ENCODE results near the gene OCSTAMP. TPM values are rescaled to one million over a fixed set of nuclear protein-coding genes. Genes with fewer than 3 reads are reported as not detected.

The OCSTAMP gene
- total RNA-seq, 4 donors from 2014 or later: not detected

DNA sequence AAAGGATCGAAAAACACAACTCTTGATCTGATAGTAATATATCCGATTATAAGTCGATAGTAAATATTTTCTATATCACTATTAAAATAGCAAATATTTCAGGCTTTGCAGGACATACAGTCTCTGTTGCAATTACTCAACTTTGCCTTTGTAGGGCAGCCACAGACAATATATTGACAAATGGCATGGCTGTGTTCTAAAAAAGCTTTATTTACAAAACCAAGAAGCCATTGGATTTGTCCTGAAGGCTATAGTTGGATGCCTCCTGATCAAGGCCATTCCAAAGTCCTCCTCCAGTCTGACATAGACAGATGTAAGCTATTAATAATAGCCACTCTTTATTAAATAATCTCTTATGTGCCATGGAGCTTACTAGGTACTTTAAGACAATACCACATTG, 5.9 kb downstream of the OCSTAMP start:
- TF ChIP-seq, protein P1, sequence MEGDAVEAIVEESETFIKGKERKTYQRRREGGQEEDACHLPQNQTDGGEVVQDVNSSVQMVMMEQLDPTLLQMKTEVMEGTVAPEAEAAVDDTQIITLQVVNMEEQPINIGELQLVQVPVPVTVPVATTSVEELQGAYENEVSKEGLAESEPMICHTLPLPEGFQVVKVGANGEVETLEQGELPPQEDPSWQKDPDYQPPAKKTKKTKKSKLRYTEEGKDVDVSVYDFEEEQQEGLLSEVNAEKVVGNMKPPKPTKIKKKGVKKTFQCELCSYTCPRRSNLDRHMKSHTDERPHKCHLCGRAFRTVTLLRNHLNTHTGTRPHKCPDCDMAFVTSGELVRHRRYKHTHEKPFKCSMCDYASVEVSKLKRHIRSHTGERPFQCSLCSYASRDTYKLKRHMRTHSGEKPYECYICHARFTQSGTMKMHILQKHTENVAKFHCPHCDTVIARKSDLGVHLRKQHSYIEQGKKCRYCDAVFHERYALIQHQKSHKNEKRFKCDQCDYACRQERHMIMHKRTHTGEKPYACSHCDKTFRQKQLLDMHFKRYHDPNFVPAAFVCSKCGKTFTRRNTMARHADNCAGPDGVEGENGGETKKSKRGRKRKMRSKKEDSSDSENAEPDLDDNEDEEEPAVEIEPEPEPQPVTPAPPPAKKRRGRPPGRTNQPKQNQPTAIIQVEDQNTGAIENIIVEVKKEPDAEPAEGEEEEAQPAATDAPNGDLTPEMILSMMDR (IDR thresholded peaks at IDR 0.05): no peak
- TF ChIP-seq POLR2A (IDR thresholded peaks at IDR 0.05): no peak
- Histone ChIP-seq H3K9me3 (no peaks in the 10 kb centered on the region), H3K36me3 (no peaks in the 10 kb centered on the region)

GRCh38 chr20:46543959-46544358, 6.5 kb downstream of the OCSTAMP start:
- H3K4me1 ChIP-seq: no peaks in the 10 kb centered on the region
- no peak overlapping the region for H3K27ac ChIP-seq
- H3K4me3 ChIP-seq: no peak overlapping the region
- H3K9me3 ChIP-seq: no peaks in the 10 kb centered on the region
- TF ChIP-seq, protein P1 (IDR thresholded peaks at IDR 0.05): no peak
- no peak for TF ChIP-seq POLR2A (IDR thresholded peaks at IDR 0.05)
- no peak for DNase-seq
- no peaks in the 10 kb centered on the region for H3K36me3 ChIP-seq
- no peaks in the 10 kb centered on the region for H3K27me3 ChIP-seq

More for the DNA sequence above, 5.9 kb downstream of the OCSTAMP start:
- no peaks in the 10 kb centered on the region for H3K27me3 ChIP-seq
- no peak overlapping the region for H3K27ac ChIP-seq
- H3K4me3 ChIP-seq: no peak overlapping the region
- no peaks in the 10 kb centered on the region for H3K4me1 ChIP-seq
- DNase-seq: no peak

DNA sequence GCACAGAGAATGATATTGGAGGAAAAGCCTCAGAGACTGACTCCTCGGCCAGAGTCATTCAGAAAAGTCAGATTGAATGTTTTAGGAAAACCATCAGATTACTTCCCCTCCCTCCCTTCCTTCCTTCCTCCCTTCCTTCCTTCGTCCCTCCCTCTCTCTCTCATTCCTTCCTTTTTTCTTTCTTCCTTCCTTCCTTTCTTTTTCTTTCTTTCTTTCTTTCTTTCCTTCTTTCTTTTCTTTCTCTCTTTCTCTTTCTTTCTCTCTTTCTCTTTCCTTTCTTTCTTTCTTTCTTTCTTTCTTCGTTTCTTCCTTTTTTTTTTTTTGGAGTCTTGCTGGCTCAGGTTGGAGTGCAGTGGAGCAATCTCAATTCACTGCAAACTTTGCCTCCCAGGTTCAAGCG, 7.4 kb downstream of the OCSTAMP start:
- Histone ChIP-seq H3K27me3 (no peaks in the 10 kb centered on the region), H3K4me1 (no peaks in the 10 kb centered on the region), H3K27ac (no peak overlapping the region), H3K9me3 (no peaks in the 10 kb centered on the region), H3K36me3 (no peaks in the 10 kb centered on the region), H3K4me3 (no peak overlapping the region)
- TF ChIP-seq, protein P1 (IDR thresholded peaks at IDR 0.05): no peak
- TF ChIP-seq POLR2A (IDR thresholded peaks at IDR 0.05): no peak
- no peak for DNase-seq

DNA sequence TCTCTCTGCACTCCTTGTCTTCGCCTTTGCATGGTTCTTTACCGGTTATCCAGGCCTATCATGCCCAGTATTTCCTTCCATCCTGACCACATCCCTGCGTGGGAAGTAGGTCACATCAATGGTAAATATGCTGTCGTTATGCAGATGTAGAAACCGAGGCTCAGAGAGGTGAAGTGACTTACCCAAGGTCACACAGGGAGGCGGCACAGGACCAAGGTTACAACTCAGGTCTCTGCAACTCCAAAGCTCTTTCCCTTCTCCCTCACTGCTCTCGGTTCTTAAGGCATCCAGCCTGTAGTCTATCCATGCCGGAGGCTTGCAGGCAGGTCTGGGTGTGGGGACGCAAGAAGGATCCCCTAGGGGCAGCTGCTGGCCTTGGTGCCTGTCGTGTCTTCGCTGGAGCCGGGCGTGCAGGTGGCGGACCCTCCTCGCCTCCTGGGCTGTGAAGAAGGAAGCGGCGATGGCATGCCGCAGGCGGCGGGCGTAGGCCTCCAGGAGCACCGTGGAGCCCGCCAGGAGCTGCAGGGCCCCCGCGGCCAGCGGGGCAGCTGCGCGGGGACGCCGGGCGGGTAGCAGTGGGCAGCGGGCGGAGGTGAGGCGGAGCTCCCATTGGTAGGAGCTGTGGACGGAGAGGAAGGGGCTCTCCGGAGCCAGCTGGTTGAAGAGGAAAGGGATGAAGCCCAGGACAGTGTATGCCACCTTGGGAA, 9.1 kb downstream of the OCSTAMP start:
- TF ChIP-seq POLR2A (IDR thresholded peaks at IDR 0.05): no peak
- TF ChIP-seq, protein P1 (IDR thresholded peaks at IDR 0.05): no peak
- Histone ChIP-seq H3K9me3 (no peaks in the 10 kb centered on the region), H3K36me3 (no peaks in the 10 kb centered on the region), H3K4me3 (no peak overlapping the region), H3K27me3 (no peaks in the 10 kb centered on the region), H3K4me1 (no peaks in the 10 kb centered on the region), H3K27ac (no peak overlapping the region)
- DNase-seq: no peak

DNA sequence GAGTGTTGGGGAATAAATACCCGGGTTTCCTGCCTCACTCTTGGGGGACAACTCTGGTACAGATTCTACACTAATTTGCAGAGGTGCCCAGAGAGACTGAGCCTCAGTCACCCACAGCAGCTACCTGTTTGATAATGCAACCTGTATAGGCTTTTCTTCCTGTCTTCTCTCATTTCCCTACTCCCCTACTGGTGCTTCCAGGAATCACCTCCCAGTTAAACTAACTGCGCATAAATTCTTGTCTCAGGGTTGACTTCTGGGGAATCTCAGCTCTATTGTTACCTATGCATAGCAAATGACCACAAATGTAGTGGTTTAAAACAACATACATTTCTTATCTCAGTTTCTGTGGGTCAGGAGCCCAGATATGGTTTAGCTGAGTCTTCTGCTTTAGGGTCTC, 11.3 kb downstream of the OCSTAMP start:
- TF ChIP-seq POLR2A (IDR thresholded peaks at IDR 0.05): no peak
- DNase-seq: no peak

GRCh38 chr20:46530640-46531039, 19.8 kb downstream of the OCSTAMP start:
- no peaks in the 10 kb centered on the region for H3K27me3 ChIP-seq
- TF ChIP-seq, protein P1 (IDR thresholded peaks at IDR 0.05): no peak
- TF ChIP-seq POLR2A (IDR thresholded peaks at IDR 0.05): no peak
- DNase-seq: no peak
- no peak overlapping the region for H3K27ac ChIP-seq
- no peak overlapping the region for H3K4me3 ChIP-seq
- H3K36me3 ChIP-seq: no peaks in the 10 kb centered on the region
- no peaks in the 10 kb centered on the region for H3K9me3 ChIP-seq
- no peaks in the 10 kb centered on the region for H3K4me1 ChIP-seq

More for the DNA sequence above, 11.3 kb downstream of the OCSTAMP start:
- Histone ChIP-seq H3K4me1 (no peaks in the 10 kb centered on the region), H3K9me3 (no peaks in the 10 kb centered on the region), H3K27ac (no peak overlapping the region), H3K4me3 (no peak overlapping the region), H3K36me3 (no peaks in the 10 kb centered on the region), H3K27me3 (no peaks in the 10 kb centered on the region)
